ENCODE measurements around the gene VSIG10L.

GRCh38 chr19:51325161-51325976, 16.6 kb downstream of the VSIG10L start:
- TF ChIP-seq, protein P1, sequence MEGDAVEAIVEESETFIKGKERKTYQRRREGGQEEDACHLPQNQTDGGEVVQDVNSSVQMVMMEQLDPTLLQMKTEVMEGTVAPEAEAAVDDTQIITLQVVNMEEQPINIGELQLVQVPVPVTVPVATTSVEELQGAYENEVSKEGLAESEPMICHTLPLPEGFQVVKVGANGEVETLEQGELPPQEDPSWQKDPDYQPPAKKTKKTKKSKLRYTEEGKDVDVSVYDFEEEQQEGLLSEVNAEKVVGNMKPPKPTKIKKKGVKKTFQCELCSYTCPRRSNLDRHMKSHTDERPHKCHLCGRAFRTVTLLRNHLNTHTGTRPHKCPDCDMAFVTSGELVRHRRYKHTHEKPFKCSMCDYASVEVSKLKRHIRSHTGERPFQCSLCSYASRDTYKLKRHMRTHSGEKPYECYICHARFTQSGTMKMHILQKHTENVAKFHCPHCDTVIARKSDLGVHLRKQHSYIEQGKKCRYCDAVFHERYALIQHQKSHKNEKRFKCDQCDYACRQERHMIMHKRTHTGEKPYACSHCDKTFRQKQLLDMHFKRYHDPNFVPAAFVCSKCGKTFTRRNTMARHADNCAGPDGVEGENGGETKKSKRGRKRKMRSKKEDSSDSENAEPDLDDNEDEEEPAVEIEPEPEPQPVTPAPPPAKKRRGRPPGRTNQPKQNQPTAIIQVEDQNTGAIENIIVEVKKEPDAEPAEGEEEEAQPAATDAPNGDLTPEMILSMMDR (IDR thresholded peaks at IDR 0.05) = no peak
- TF ChIP-seq POLR2A (IDR thresholded peaks at IDR 0.05) (no peak), EP300 (IDR thresholded peaks at IDR 0.05) (no peak), POLR2AphosphoS5 (IDR thresholded peaks at IDR 0.05) (no peak)
